Left renal pelvis (tissue), 4 donors: Measurements from ENCODE around the gene MTHFD1. TPM values are rescaled to one million over a fixed set of nuclear protein-coding genes. Genes with fewer than 3 reads are reported as not detected.

Experiments used
- DNase-seq, 4 donors: peaks; one replicate each; pipeline ENCODE4 v3.0.0-alpha.2; 2013; ENCODE audit warnings: low read depth in 4 of 4, low spot score in 3 of 4
- polyA plus RNA-seq, 4 donors: library from polyadenylated mRNA; unstranded; fragments of 120-200 nt; gene quantifications; one replicate each; pipeline ENCODE4 v1.2.1, GENCODE V29; 2013; ENCODE audit not compliant: insufficient read length in 4 of 4

Gene MTHFD1
- polyA plus RNA-seq, 4 donors, result 61.8 to 103 (median 80.3) TPM

- DNase-seq, result no peak
Measured at GRCh38 chr14:64478634-64479250, 90.6 kb downstream of the MTHFD1 start.

GRCh38 chr14:64488590-64489099, 100.5 kb downstream of the MTHFD1 start:
- DNase-seq, result no peak

- DNase-seq, result no peak
Measured at GRCh38 chr14:64491637-64492036, 103.5 kb downstream of the MTHFD1 start.

- no peak for DNase-seq
Measured at GRCh38 chr14:64493455-64493854, 105.3 kb downstream of the MTHFD1 start.

GRCh38 chr14:64495252-64495651, 107.1 kb downstream of the MTHFD1 start:
- DNase-seq, result no peak

GRCh38 chr14:64496764-64497163, 108.6 kb downstream of the MTHFD1 start:
- DNase-seq, result no peak

- DNase-seq, result no peak
Measured at GRCh38 chr14:64500088-64500487, 111.9 kb downstream of the MTHFD1 start.

GRCh38 chr14:64501411-64502171, 113.4 kb downstream of the MTHFD1 start:
- no peak for DNase-seq

GRCh38 chr14:64502456-64502855, 114.3 kb downstream of the MTHFD1 start:
- DNase-seq, result no peak

GRCh38 chr14:64502887-64503433, 114.8 kb downstream of the MTHFD1 start:
- peak in 1 of 4 donors; percentile 46 for DNase-seq

GRCh38 chr14:64503434-64504309, 115.5 kb downstream of the MTHFD1 start, which contains the start of gene ZBTB25:
Gene ZBTB25, minus strand, starts transcription at chr14:64503838. Its CDS starts 13,305 bp downstream, at chr14:64490533.
- peak; percentile 77 to 87 (median 84) for DNase-seq

GRCh38 chr14:64504310-64504896, 116.2 kb downstream of the MTHFD1 start, which contains the start of gene ZBTB1:
Gene ZBTB1, plus strand, starts transcription at chr14:64504770. Its CDS starts 16,735 bp downstream, at chr14:64521505.
- peak; percentile 54 to 68 (median 65) for DNase-seq

GRCh38 chr14:64504897-64505794, 117.0 kb downstream of the MTHFD1 start:
- peak; percentile 82 to 87 (median 84) for DNase-seq

GRCh38 chr14:64506721-64507120, 118.6 kb downstream of the MTHFD1 start:
- no peak for DNase-seq

- no peak for DNase-seq
Measured at GRCh38 chr14:64507376-64508156, 119.4 kb downstream of the MTHFD1 start.

GRCh38 chr14:64508215-64508776, 120.1 kb downstream of the MTHFD1 start:
- DNase-seq, result no peak

GRCh38 chr14:64509036-64509435, 120.9 kb downstream of the MTHFD1 start:
- DNase-seq, result no peak
